Amniotic epithelial cell (primary cell): ENCODE measurements around the gene SLC39A3.

Experiments used
- DNase-seq: peaks from one replicate; pipeline ENCODE4 v3.0.0-alpha.2; 2010; ENCODE audit warnings: low read depth

Gene SLC39A3

GRCh38 chr19:2702170-2703076 is 37.4 kb downstream of the SLC39A3 start, which contains the start of gene GNG7:
Gene GNG7 (minus strand): TSS chr19:2702694. CDS start chr19:2520688, 182,006 bp downstream.
- peak; percentile 61 for DNase-seq

GRCh38 chr19:2701361-2702169 is 38.3 kb downstream of the SLC39A3 start:
- DNase-seq, result no peak

GRCh38 chr19:2700660-2701360 is 39.0 kb downstream of the SLC39A3 start:
- no peak for DNase-seq

- DNase-seq, result no peak
Measured at GRCh38 chr19:2699413-2700140, 40.2 kb downstream of the SLC39A3 start.

GRCh38 chr19:2694196-2694595 is 45.6 kb downstream of the SLC39A3 start:
- DNase-seq, result no peak

GRCh38 chr19:2693492-2694160 is 46.2 kb downstream of the SLC39A3 start:
- DNase-seq, result no peak

- DNase-seq, result no peak
Measured at GRCh38 chr19:2691951-2692350, 47.9 kb downstream of the SLC39A3 start.

- DNase-seq, result no peak
Measured at GRCh38 chr19:2690856-2691255, 49.0 kb downstream of the SLC39A3 start.

GRCh38 chr19:2686360-2686759 is 53.5 kb downstream of the SLC39A3 start:
- DNase-seq, result no peak

GRCh38 chr19:2685204-2685704 is 54.6 kb downstream of the SLC39A3 start:
- no peak for DNase-seq

GRCh38 chr19:2683430-2684003 is 56.3 kb downstream of the SLC39A3 start:
- DNase-seq, result no peak
